GM18517 (cell line): Measurements from ENCODE around the gene TNFAIP3.

Experiments
- ATAC-seq: cut with Tn5 transposase; IDR thresholded peaks from one replicate; pipeline ENCODE4 v1.9.1; 2021; ENCODE audit warnings: mild to moderate bottlenecking, moderate library complexity; ENCODE audit not compliant: unreplicated experiment

Gene TNFAIP3

GRCh38 chr6:137894779-137895385 is 27.8 kb downstream of the TNFAIP3 start:
- ATAC-seq: no peak

- no peak for ATAC-seq
Measured at GRCh38 chr6:137896647-137897046, 29.6 kb downstream of the TNFAIP3 start.

GRCh38 chr6:137900815-137901214 is 33.8 kb downstream of the TNFAIP3 start:
- ATAC-seq: no peak

GRCh38 chr6:137901454-137901853 is 34.4 kb downstream of the TNFAIP3 start:
- ATAC-seq: no peak

GRCh38 chr6:137902699-137903098 is 35.6 kb downstream of the TNFAIP3 start:
- no peak for ATAC-seq

- no peak for ATAC-seq
Measured at GRCh38 chr6:137903274-137903932, 36.3 kb downstream of the TNFAIP3 start.

GRCh38 chr6:137903933-137904821 is 37.1 kb downstream of the TNFAIP3 start:
- peak; percentile 75 for ATAC-seq

GRCh38 chr6:137904822-137905617 is 38.0 kb downstream of the TNFAIP3 start:
- ATAC-seq: peak; percentile 32

- no peak for ATAC-seq
Measured at GRCh38 chr6:137906020-137906472, 39.0 kb downstream of the TNFAIP3 start.

- no peak for ATAC-seq
Measured at GRCh38 chr6:137907170-137907569, 40.1 kb downstream of the TNFAIP3 start.

- no peak for ATAC-seq
Measured at GRCh38 chr6:137909533-137909932, 42.5 kb downstream of the TNFAIP3 start.

GRCh38 chr6:137910424-137910834 is 43.4 kb downstream of the TNFAIP3 start:
- ATAC-seq: no peak

GRCh38 chr6:137910843-137911456 is 43.9 kb downstream of the TNFAIP3 start:
- ATAC-seq: no peak

GRCh38 chr6:137911675-137912191 is 44.7 kb downstream of the TNFAIP3 start:
- ATAC-seq: peak; percentile 49

GRCh38 chr6:137912813-137913212 is 45.8 kb downstream of the TNFAIP3 start:
- ATAC-seq: no peak

GRCh38 chr6:137913434-137913833 is 46.4 kb downstream of the TNFAIP3 start:
- ATAC-seq: no peak

GRCh38 chr6:137913996-137914529 is 47.0 kb downstream of the TNFAIP3 start:
- ATAC-seq: no peak

GRCh38 chr6:137914530-137915193 is 47.6 kb downstream of the TNFAIP3 start:
- no peak for ATAC-seq

GRCh38 chr6:137915790-137916189 is 48.7 kb downstream of the TNFAIP3 start:
- ATAC-seq: no peak
